Naive B cell (primary cell): ENCODE data around the gene OTOP2. TPM values are rescaled to one million over a fixed set of nuclear protein-coding genes. Genes with fewer than 3 reads are reported as not detected.

Source experiments
- ATAC-seq, 2 donors: fragments of 150-1000 bp; cut with Tn5 transposase; 2 replicates each; pipeline ENCODE4 v1.10.0; 2021; ENCODE audit warnings: low read depth in 2 of 2, mild to moderate bottlenecking in 2 of 2, moderate library complexity in 2 of 2
- DNase-seq: peaks from one replicate; pipeline ENCODE4 v3.0.0; 2022
- H3K27ac Mint-ChIP-seq, 6 donors: one replicate each; pipeline ENCODE4 v1.8.0; 2020 to 2022; ENCODE audit warnings: mild to moderate bottlenecking in 6 of 6, mixed read lengths in 6 of 6, moderate library complexity in 5 of 6, inconsistent platforms in 2 of 6
- H3K27me3 Mint-ChIP-seq, 3 donors: one replicate each; pipeline ENCODE4 v1.8.0; 2021 to 2022; ENCODE audit warnings: mixed read lengths in 3 of 3, mild to moderate bottlenecking in 1 of 3
- H3K36me3 Mint-ChIP-seq, 2 donors: one replicate each; pipeline ENCODE4 v1.8.0; 2020 to 2022; ENCODE audit warnings: mixed read lengths in 2 of 2, inconsistent platforms in 1 of 2, mild to moderate bottlenecking in 1 of 2
- H3K4me1 Mint-ChIP-seq, 3 donors: one replicate each; pipeline ENCODE4 v1.8.0; 2020 to 2022; ENCODE audit warnings: mixed read lengths in 3 of 3, inconsistent platforms in 1 of 3, mild to moderate bottlenecking in 1 of 3, moderate library complexity in 1 of 3
- H3K4me3 Mint-ChIP-seq, 8 donors: one replicate each; pipeline ENCODE4 v1.8.0; 2020 to 2022; ENCODE audit warnings: mild to moderate bottlenecking in 8 of 8, mixed read lengths in 8 of 8, moderate library complexity in 8 of 8, inconsistent platforms in 2 of 8
- H3K9me3 Mint-ChIP-seq, 7 donors: one replicate each; pipeline ENCODE4 v1.8.0; 2020 to 2022; ENCODE audit warnings: mixed read lengths in 7 of 7, mild to moderate bottlenecking in 5 of 7, inconsistent platforms in 2 of 7, moderate library complexity in 1 of 7
- polyA plus RNA-seq, 6 donors: library from polyadenylated mRNA; unstranded; fragments of 300-500 nt; fragmentation: Illumina TruSeq; gene quantifications; one replicate each; pipeline ENCODE4 v1.2.3, GENCODE V29; 2021; ENCODE audit warnings: low read depth in 6 of 6

The OTOP2 gene
- polyA plus RNA-seq, 6 donors from 2014 or later, result not detected

DNA sequence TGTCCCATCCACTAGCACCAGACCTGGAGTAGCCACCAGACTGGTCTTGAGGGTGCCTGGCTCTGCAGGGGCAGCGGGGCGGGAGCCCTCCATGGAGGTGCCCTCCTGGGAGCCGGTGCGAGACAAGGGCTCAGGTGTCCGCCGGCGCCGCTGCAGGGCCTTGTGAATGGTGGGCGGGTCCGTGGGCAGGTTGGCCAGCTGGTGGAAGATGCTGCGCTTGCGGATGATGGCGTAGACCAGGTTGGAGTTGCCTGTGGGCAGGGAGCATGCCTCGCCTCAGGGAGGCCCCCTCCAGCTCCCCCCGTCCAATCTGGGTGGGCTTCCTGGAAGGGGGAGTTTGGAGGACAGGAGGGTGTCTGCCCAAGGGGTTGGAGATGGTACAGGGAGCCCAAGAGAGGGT lies 30.0 kb downstream of the OTOP2 start:
- no peak for DNase-seq
- no peak overlapping the region for H3K27ac Mint-ChIP-seq
- H3K4me3 Mint-ChIP-seq, result no peak overlapping the region
- peaks cover 0 to 52% (median 17%) of the 10 kb centered on the region in 3 donors for H3K27me3 Mint-ChIP-seq
- peaks cover 0 to under 1% (median 0%) of the 10 kb centered on the region in 3 donors for H3K4me1 Mint-ChIP-seq
- no peaks in the 10 kb centered on the region for H3K9me3 Mint-ChIP-seq
- no peaks in the 10 kb centered on the region for H3K36me3 Mint-ChIP-seq
- ATAC-seq, result no peak

DNA sequence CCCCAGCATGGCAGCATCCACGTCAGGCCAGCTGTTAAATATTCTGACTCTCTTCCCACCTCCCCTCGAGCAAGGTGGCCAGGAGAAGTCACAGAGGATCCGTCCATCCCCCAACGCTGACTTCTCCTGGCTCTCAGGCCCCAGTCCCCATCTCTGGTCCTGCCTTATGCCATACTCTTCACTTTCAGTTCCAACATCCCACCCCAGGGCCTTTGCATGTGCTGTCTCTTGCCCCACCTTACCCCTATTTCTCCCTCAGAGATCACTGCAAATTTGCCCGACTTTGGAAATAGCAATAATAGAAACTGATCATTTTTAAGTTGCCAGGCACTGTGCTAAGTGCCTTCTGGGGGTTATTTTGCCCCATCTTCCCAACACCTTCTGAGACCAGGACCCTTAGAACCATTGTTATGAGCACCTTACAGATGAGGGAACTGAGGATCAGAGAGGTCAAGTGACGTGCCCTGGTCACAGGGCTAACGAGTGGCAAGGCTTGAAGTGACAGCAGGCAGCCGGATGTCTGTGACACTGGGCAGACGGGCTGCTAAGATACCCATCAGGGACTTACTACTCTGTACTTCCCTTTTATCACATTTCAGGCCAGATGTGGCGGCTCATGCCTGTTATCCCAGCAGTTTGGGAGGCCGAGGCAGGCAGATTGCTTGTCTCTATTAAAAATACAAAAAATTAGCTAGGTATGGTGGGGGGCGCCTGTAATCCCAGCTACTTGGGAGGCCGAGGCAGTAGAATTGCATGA lies 30.8 kb downstream of the OTOP2 start:
- no peaks in the 10 kb centered on the region for H3K36me3 Mint-ChIP-seq
- no peaks in the 10 kb centered on the region for H3K9me3 Mint-ChIP-seq
- H3K27me3 Mint-ChIP-seq, result peaks cover 0 to 58% (median 24%) of the 10 kb centered on the region in 3 donors
- H3K4me3 Mint-ChIP-seq, result no peak overlapping the region
- ATAC-seq, result no peak
- no peak for DNase-seq
- H3K27ac Mint-ChIP-seq, result no peak overlapping the region
- H3K4me1 Mint-ChIP-seq, result peaks cover 0 to 3% (median 0%) of the 10 kb centered on the region in 3 donors

GRCh38 chr17:74956093-74956492 lies 32.0 kb downstream of the OTOP2 start:
- no peaks in the 10 kb centered on the region for H3K36me3 Mint-ChIP-seq
- H3K4me1 Mint-ChIP-seq, result peaks cover 0 to 3% (median 0%) of the 10 kb centered on the region in 3 donors
- no peak overlapping the region for H3K4me3 Mint-ChIP-seq

GRCh38 chr17:74957935-74958740 lies 34.1 kb downstream of the OTOP2 start:
- peak; percentile 40 to 54 for ATAC-seq
- no peaks in the 10 kb centered on the region for H3K9me3 Mint-ChIP-seq
- peaks cover 0 to 53% (median 24%) of the 10 kb centered on the region in 3 donors for H3K27me3 Mint-ChIP-seq
- H3K4me1 Mint-ChIP-seq, result peaks cover 3 to 8% (median 5%) of the 10 kb centered on the region in 3 donors
- H3K4me3 Mint-ChIP-seq, result no peak overlapping the region
- DNase-seq, result peak; percentile 71
- no peaks in the 10 kb centered on the region for H3K36me3 Mint-ChIP-seq
- H3K27ac Mint-ChIP-seq, result no peak overlapping the region

More at GRCh38 chr17:74956093-74956492, 32.0 kb downstream of the OTOP2 start:
- DNase-seq, result no peak
- no peak overlapping the region for H3K27ac Mint-ChIP-seq
- H3K9me3 Mint-ChIP-seq, result no peaks in the 10 kb centered on the region
- ATAC-seq, result no peak
- peaks cover 0 to 59% (median 31%) of the 10 kb centered on the region in 3 donors for H3K27me3 Mint-ChIP-seq

DNA sequence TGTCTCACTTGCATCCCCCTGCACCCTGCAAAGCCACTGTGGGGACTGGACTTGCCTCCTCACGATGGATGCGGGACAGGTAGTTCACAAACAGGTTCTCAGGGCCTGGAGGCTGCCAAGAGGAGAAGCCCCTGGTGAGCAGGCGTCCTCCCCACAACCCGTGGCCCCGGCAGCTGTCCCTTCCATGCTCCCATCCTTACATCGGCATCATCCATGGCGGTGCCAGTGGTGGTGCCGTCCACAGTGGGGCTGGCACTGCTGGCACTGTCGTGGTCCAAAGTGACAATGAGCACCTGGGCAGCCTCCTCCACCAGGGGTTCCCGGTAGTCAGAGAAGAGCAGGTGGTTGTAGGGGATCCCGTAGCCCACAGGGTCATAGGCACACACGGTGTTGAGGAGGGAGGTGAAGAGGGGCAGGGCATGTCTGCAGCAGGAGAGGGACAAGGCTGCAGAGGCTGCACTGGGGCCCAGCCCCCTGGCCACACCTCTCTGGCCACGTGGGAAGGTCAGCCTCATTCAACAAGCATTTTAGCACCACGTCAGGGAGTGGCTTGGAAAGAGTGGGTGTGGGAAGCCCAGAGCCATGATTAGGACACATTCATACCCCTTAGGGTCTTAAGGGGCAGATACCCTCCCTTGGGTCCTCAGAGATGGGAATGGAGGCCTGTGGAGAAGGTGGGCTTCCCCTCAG lies 35.9 kb downstream of the OTOP2 start:
- H3K36me3 Mint-ChIP-seq, result no peaks in the 10 kb centered on the region
- H3K27ac Mint-ChIP-seq, result peak overlapping the region in 1 of 6 donors; percentile 72
- peaks cover 0 to 50% (median 26%) of the 10 kb centered on the region in 3 donors for H3K27me3 Mint-ChIP-seq
- H3K9me3 Mint-ChIP-seq, result no peaks in the 10 kb centered on the region
- H3K4me3 Mint-ChIP-seq, result peak overlapping the region in 1 of 8 donors; percentile 22
- peaks cover 3 to 8% (median 5%) of the 10 kb centered on the region in 3 donors for H3K4me1 Mint-ChIP-seq
- DNase-seq (no peak), ATAC-seq (no peak)

- peak; percentile 63 to 65 for ATAC-seq
- H3K36me3 Mint-ChIP-seq, result no peaks in the 10 kb centered on the region
- H3K4me3 Mint-ChIP-seq, result no peak overlapping the region
- H3K27ac Mint-ChIP-seq, result peak overlapping the region in 1 of 6 donors; percentile 72
- H3K27me3 Mint-ChIP-seq, result peaks cover 0 to 48% (median 31%) of the 10 kb centered on the region in 3 donors
- H3K4me1 Mint-ChIP-seq, result peaks cover 3 to 8% (median 5%) of the 10 kb centered on the region in 3 donors
- DNase-seq, result peak; percentile 23
- no peaks in the 10 kb centered on the region for H3K9me3 Mint-ChIP-seq
Measured at GRCh38 chr17:74960570-74961342, 36.7 kb downstream of the OTOP2 start.

DNA sequence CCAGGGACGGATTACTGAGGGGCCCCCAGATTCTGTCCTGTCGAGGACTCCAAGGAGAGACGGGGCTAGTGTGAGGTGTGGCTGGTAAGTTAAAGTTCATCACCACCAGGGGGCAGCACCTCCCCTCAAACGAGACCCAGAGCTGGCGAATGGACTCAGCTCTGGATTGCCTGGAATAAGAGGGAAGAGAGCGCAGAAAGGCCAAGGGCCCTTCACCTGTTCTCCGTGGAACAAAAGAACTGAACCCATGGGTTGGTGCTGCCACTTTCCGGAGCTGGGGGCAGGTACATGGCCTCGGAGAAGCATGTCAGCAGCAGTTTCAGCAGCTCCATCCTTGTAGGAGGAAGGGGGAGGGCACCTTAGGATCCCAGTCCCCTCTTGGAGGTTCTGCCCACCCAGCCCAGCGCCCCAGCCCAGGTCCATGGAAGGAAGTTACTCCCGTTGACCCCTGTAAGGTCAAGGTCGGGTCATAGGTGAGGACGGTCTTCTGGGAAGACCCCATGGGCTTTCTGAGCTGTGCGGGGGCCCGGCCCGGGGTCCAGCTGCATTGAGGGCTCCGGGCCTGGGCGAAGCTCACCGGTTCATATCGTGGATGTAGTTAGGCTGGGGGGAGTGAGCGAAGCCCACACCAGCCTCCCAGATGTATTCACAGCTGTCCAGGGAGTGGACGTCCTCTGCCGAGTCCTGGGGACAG lies 37.7 kb downstream of the OTOP2 start:
- no peaks in the 10 kb centered on the region for H3K36me3 Mint-ChIP-seq
- H3K27ac Mint-ChIP-seq, result peak overlapping the region in 1 of 6 donors; percentile 78
- ATAC-seq (peak; percentile 71 to 81), DNase-seq (peak; percentile 75)
- H3K27me3 Mint-ChIP-seq, result peaks cover 0 to 42% (median 31%) of the 10 kb centered on the region in 3 donors
- H3K4me1 Mint-ChIP-seq, result peaks cover 3 to 8% (median 5%) of the 10 kb centered on the region in 3 donors
- no peaks in the 10 kb centered on the region for H3K9me3 Mint-ChIP-seq
- peak overlapping the region in 2 of 8 donors; percentile 6 to 59 for H3K4me3 Mint-ChIP-seq

DNA sequence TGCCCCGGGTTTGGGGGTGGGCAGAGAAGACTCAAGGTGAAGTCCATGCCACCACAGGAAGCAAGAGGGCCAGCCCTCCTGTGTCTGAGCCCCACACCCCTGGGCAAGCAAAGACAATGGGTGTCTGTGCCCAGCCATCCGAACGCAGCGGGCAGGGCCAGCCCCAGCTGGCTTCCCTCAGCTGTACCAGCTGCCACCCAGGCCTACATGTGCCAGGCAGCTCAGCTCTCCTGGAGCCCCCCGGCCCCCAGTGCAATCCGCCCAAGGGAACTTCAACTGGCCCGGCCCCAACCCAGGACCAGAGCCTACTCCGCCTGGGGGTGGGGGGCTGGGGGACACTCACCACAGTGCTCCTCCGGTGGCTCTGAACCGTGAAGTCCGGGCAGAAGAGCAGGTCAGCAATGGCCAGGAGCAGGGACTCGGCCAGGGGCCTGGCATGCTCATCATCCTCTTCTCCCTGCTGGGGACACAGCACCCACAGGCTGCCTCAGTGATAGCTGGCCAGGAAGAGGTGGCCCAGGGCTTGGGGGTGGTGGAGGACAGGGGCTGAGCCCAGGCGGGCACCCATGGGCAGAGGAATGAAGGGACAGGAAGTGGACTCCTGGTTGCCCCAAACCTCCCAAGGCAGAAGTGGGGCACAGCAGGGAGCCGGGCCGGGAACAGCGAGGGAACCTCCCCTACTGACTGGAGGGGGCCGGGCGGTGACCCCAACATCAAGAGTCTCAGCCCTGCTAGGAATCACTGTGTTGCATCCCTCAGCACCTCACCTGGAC lies 38.7 kb downstream of the OTOP2 start:
- no peaks in the 10 kb centered on the region for H3K36me3 Mint-ChIP-seq
- ATAC-seq (no peak), DNase-seq (no peak)
- peaks cover 0 to 40% (median 31%) of the 10 kb centered on the region in 3 donors for H3K27me3 Mint-ChIP-seq
- peak overlapping the region in 1 of 6 donors; percentile 16 for H3K27ac Mint-ChIP-seq
- H3K4me3 Mint-ChIP-seq, result peak overlapping the region in 1 of 8 donors; percentile 37
- no peaks in the 10 kb centered on the region for H3K9me3 Mint-ChIP-seq
- peaks cover 3 to 8% (median 5%) of the 10 kb centered on the region in 3 donors for H3K4me1 Mint-ChIP-seq

GRCh38 chr17:74963656-74964055 lies 39.6 kb downstream of the OTOP2 start:
- DNase-seq, result no peak
- Mint-ChIP-seq H3K4me1 (peaks cover 3 to 8% (median 5%) of the 10 kb centered on the region in 3 donors), H3K36me3 (no peaks in the 10 kb centered on the region), H3K27ac (no peak overlapping the region), H3K9me3 (no peaks in the 10 kb centered on the region), H3K27me3 (peaks cover 0 to 36% (median 31%) of the 10 kb centered on the region in 3 donors), H3K4me3 (no peak overlapping the region)
- ATAC-seq, result no peak

DNA sequence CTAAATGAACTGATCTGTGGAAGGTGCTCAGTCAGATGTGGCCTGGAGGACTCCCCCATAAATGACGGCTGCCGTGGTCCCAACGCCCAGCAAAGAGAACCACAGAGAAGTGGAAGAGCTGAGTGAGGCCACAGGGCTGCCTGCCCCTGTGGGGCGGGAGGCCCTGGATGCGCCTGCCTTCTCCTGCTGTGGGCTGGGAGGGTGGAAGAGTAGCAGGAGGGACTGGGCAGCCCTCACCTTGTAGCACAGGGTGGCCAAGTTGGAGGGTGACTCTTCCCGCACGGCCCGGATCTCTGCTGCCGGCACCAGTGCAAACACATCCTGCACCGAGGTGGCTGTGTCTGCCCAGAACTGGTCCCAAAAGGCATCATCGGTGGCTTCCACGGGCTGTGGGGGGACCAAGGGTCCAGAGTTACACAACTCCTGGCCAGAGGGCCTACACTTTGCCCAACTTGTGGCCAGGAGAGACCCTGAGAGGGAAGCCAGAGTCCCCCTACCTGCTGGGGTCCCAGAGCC lies 40.2 kb downstream of the OTOP2 start:
- DNase-seq, result no peak
- H3K4me3 Mint-ChIP-seq, result no peak overlapping the region
- H3K27me3 Mint-ChIP-seq, result peaks cover 0 to 33% (median 26%) of the 10 kb centered on the region in 3 donors
- no peaks in the 10 kb centered on the region for H3K36me3 Mint-ChIP-seq
- H3K27ac Mint-ChIP-seq, result no peak overlapping the region
- ATAC-seq, result no peak
- H3K9me3 Mint-ChIP-seq, result no peaks in the 10 kb centered on the region
- peaks cover 3 to 5% (median 5%) of the 10 kb centered on the region in 3 donors for H3K4me1 Mint-ChIP-seq

DNA sequence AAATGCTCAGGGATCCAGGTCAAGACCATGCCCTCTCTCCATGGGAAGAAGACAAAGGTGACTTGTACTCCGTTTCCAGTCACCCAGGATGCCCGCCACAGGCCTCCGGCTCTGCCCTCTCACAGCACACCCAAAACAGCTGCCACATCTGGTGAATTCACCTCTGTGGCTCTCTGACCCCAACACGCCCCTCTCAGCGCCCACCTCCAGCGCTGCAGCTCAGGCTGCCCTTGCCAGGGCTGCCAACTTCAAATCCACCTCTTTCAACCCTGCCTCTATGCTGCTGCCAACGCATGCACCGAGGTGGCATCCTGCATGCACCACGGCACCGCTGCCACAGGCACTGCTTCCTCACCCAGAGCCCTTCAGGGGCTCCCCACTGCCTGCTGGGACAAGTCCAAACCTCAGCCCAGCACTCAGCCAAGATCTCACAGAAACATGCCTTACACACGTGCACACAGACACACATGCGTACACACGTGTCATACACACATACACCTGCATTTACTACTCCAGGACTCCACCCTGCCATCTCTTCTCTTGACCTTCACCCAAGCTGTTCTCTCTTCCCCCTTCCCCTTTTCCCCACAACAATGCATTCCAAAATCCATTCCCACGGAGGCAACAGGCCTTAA lies 41.0 kb downstream of the OTOP2 start:
- no peak for DNase-seq

More for the DNA sequence above, 41.0 kb downstream of the OTOP2 start:
- no peaks in the 10 kb centered on the region for H3K9me3 Mint-ChIP-seq
- ATAC-seq, result no peak
- no peaks in the 10 kb centered on the region for H3K36me3 Mint-ChIP-seq
- H3K4me3 Mint-ChIP-seq, result no peak overlapping the region
- peaks cover 3 to 5% (median 4%) of the 10 kb centered on the region in 3 donors for H3K4me1 Mint-ChIP-seq
- peaks cover under 1 to 28% (median 18%) of the 10 kb centered on the region in 3 donors for H3K27me3 Mint-ChIP-seq
- H3K27ac Mint-ChIP-seq, result peak overlapping the region in 2 of 6 donors; percentile 3 to 90
